SK-N-MC (cell line): ENCODE measurements around the gene XRCC4.
"Not testable (repeated sequence)": the region's sequence is repeated elsewhere in the genome, so short reads cannot be mapped to it uniquely, and the experiment has no call there.

Experiments
- DNase-seq: peaks from one replicate; pipeline ENCODE4 v3.0.0-alpha.2; 2011; ENCODE audit warnings: low read depth, low spot score
- H3K27ac ChIP-seq: fragments of 200-600 bp; sonication (generic); 2 replicates; pipeline ENCODE4 v1.5.1; 2016; ENCODE audit warnings: mixed run types
- H3K36me3 ChIP-seq: fragments of 200-600 bp; sonication (generic); 2 replicates; pipeline ENCODE4 v1.6.1; 2017; ENCODE audit warnings: antibody characterized with exemption, low read length, mixed read lengths; ENCODE audit not compliant: insufficient read depth
- H3K4me3 ChIP-seq: fragments of 200-600 bp; sonication (generic); 2 replicates; pipeline ENCODE4 v1.5.1; 2016
- H3K9ac ChIP-seq: fragments of 200-600 bp; sonication (generic); 2 replicates; pipeline ENCODE4 v1.8.0; 2017; ENCODE audit warnings: mixed run types, mixed read lengths; ENCODE audit not compliant: insufficient read length
- H3K9me3 ChIP-seq: fragments of 200-600 bp; sonication (generic); 2 replicates; pipeline ENCODE4 v1.6.1; 2017; ENCODE audit warnings: low read depth, mild to moderate bottlenecking, antibody characterized with exemption, low read length, moderate library complexity, mixed read lengths
- EZH2 ChIP-seq: fragments of 200-600 bp; sonication (generic); IDR thresholded peaks from one replicate; pipeline ENCODE4 v1.6.1; 2017; ENCODE audit warnings: antibody characterized with exemption
- FOXP2 ChIP-seq: optimal IDR thresholded peaks from 2 replicates; pipeline ENCODE3; 2011; ENCODE audit warnings: mild to moderate bottlenecking, moderate library complexity; ENCODE audit not compliant: insufficient read depth; ENCODE audit errors: extremely low read length, control extremely low read depth
- POLR2AphosphoS5 ChIP-seq: IDR thresholded peaks from 2 replicates; pipeline ENCODE4 v1.6.1; 2012; ENCODE audit warnings: mild to moderate bottlenecking, low read depth, low read length, borderline replicate concordance

XRCC4 gene

DNA sequence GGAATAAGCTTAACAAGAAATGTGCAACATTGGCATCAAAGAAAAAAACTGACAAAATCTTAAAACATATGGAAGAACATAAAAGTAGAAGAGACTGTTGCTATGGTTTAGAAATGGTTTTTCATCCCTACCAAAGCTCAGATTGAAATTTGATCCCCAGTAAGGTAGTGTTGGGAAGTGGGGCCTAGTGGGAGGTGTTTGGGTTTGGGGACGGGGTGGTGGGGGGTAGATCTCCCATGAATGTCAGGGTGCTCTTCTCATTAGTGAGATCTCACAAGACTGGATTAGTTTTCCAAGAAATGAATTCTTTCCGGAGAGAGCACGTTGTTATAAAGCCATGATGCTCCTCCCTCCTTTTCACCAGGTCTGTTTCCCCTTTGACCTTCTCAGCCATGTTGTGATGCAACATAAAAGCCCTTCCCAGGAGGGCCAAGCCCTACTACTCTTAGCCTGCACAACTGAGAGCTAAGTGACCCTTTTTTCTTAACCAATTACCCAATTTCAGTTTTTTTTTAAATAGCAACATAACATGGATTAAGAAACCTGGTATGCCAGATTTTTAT is 10.7 kb upstream of the XRCC4 start:
- Histone ChIP-seq H3K36me3 (peaks cover 33% of the 10 kb centered on the region), H3K4me3 (no peak overlapping the region), H3K27ac (no peak overlapping the region), H3K9me3 (no peaks in the 10 kb centered on the region), H3K9ac (no peak overlapping the region)
- no peak for TF ChIP-seq EZH2
- no peak for TF ChIP-seq POLR2AphosphoS5
- TF ChIP-seq FOXP2: no peak
- no peak for DNase-seq

DNA sequence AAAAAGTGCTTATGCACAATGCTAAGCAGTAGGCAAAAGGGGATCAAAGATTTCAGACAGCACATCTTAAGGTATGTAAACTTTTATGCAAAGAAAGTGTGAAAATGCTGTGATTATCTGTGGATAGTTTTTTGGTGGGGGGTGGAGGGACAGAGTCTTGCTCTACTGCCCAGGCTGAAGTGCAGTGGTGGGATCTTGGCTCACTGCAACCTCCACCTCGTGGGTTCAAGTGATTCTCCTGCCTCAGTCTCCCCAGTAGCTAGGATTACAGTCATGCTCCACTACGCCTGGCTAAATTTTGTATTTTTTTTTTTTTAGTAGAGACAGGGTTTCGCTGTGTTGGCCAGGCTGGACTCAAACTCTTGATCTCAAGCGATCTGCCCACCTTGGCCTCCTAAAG is 10.0 kb upstream of the XRCC4 start:
- H3K36me3 ChIP-seq: peaks cover 28% of the 10 kb centered on the region
- not testable (repeated sequence) for H3K9me3 ChIP-seq, H3K27ac ChIP-seq, DNase-seq, H3K9ac ChIP-seq, H3K4me3 ChIP-seq

GRCh38 chr5:83069096-83069799 is 8.1 kb upstream of the XRCC4 start:
- Histone ChIP-seq H3K36me3 (peaks cover 18% of the 10 kb centered on the region), H3K9me3 (no peaks in the 10 kb centered on the region), H3K9ac (no peak overlapping the region), H3K27ac (peak overlapping the region; percentile 4; the same call in 1 of the 2 replicates), H3K4me3 (no peak overlapping the region)
- no peak for TF ChIP-seq FOXP2
- no peak for TF ChIP-seq EZH2
- TF ChIP-seq POLR2AphosphoS5: no peak
- DNase-seq: no peak

DNA sequence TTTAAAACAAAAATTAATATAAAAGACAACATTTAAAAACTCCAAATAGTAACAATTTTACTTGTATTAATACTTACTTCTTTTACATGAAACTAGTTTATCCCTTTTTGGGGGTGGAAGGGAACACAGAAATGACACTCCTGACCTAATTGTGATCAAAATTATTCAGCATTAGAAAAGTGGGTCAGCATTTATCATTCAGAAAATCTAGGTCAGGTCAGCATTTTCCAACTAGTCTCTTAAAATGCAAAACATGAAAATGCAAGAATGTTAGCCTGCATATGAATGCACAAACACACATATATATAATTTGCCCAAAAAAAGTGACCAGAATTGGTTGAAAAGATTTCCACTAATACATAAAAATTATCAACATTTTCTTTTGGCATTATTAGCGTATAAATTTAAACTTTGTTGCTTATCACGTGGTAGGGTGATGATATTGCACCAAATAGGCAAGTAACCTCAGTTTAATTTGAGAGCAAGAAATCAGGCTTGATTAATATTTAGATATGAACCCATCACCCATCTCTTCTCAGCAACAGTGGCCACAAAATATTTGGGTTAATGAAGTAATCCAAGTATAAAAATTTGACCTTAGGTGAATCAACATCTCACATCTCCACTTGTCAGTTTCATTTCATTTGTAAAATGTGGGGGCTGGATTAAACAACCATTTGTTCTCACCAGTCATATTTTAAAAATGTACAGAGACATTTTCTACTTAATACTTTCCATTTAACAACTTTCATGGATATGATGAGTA is 5.9 kb upstream of the XRCC4 start:
- Histone ChIP-seq H3K9ac (no peak overlapping the region), H3K4me3 (no peak overlapping the region), H3K9me3 (no peaks in the 10 kb centered on the region), H3K27ac (no peak overlapping the region), H3K36me3 (peaks cover 13% of the 10 kb centered on the region)
- DNase-seq: no peak
- TF ChIP-seq POLR2AphosphoS5 (no peak), FOXP2 (no peak), EZH2 (no peak)

GRCh38 chr5:83072966-83073365 is 4.4 kb upstream of the XRCC4 start:
- TF ChIP-seq EZH2: no peak
- TF ChIP-seq FOXP2: no peak
- no peak for TF ChIP-seq POLR2AphosphoS5
- no peak for DNase-seq
- Histone ChIP-seq H3K9ac (no peak overlapping the region), H3K4me3 (no peak overlapping the region), H3K9me3 (no peaks in the 10 kb centered on the region), H3K36me3 (peaks cover 13% of the 10 kb centered on the region), H3K27ac (no peak overlapping the region)

GRCh38 chr5:83077662-83078261 is 415 bp downstream of the XRCC4 start:
- TF ChIP-seq EZH2: no peak
- no peak for TF ChIP-seq POLR2AphosphoS5
- no peak for TF ChIP-seq FOXP2

GRCh38 chr5:83082750-83083149 is 5.4 kb downstream of the XRCC4 start:
- TF ChIP-seq EZH2 (no peak), POLR2AphosphoS5 (no peak), FOXP2 (no peak)
- Histone ChIP-seq H3K4me3 (no peak overlapping the region), H3K36me3 (no peaks in the 10 kb centered on the region), H3K27ac (no peak overlapping the region), H3K9ac (no peak overlapping the region), H3K9me3 (no peaks in the 10 kb centered on the region)
- no peak for DNase-seq

More at GRCh38 chr5:83077662-83078261, 415 bp downstream of the XRCC4 start:
- DNase-seq: no peak
- peak overlapping the region; percentile 60; the same call in 1 of the 2 replicates for H3K27ac ChIP-seq
- peaks cover 9% of the 10 kb centered on the region for H3K36me3 ChIP-seq
- peak overlapping the region; percentile 91 for H3K9ac ChIP-seq
- H3K9me3 ChIP-seq: no peaks in the 10 kb centered on the region
- peak overlapping the region; percentile 88 for H3K4me3 ChIP-seq

GRCh38 chr5:83084336-83084735 is 7.0 kb downstream of the XRCC4 start:
- Histone ChIP-seq H3K4me3 (no peak overlapping the region), H3K9me3 (no peaks in the 10 kb centered on the region), H3K9ac (no peak overlapping the region), H3K27ac (no peak overlapping the region), H3K36me3 (no peaks in the 10 kb centered on the region)
- DNase-seq: no peak
- no peak for TF ChIP-seq FOXP2
- TF ChIP-seq POLR2AphosphoS5: no peak
- no peak for TF ChIP-seq EZH2

- DNase-seq: no peak
- Histone ChIP-seq H3K27ac (no peak overlapping the region), H3K9ac (no peak overlapping the region), H3K9me3 (no peaks in the 10 kb centered on the region), H3K36me3 (no peaks in the 10 kb centered on the region), H3K4me3 (no peak overlapping the region)
- no peak for TF ChIP-seq EZH2
- no peak for TF ChIP-seq FOXP2
These were observed 7.8 kb downstream of the XRCC4 start for GRCh38 chr5:83085106-83085505.
